NOMO-1 treated with dmso at 0.1 percent for 144 hours (cell line): Measurements from ENCODE around the gene SHC3.

ENCODE experiments used
- DNase-seq: peaks from one replicate; lab custom pipeline; 2025; ENCODE audit not compliant: unreplicated experiment; lab: John Stamatoyannopoulos, UW

SHC3 gene

DNA sequence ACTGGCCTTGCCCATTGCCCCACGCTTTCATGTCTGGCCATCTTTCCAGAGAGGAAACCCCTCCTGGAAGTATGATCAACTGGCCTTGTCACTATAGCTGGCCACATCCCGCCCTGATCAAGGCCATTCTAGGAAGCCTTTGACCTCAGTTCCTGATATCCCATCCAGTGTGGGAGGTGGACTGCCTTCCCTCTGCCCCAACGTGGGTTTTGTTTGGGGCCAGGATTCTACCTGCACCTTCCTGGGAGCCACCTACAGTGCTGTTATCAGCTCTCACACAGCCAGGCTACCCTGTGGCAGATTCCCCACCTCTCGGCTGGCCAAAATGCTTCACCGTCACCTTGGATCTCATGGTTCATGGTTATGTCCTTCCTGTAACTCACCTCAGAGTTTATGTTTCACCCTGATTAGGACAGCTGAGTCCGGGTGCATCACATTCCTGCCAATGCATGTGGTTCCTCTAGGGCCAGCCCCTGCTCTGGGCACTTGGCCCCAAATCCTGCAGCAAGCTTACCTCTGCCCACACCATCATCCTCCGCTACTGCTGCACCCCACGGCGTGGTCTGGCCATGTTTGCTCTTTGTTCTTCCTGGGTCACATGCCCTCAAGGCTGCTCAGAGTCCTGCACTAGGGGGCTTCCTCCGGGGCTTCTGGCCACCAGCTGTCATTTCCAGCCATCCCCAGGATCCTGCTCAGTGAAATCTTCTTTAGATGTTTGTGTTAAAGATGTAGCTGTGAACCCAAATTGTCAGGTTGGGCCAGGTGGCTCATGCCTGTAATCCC lies 211.5 kb downstream of the SHC3 start:
- no peak for DNase-seq

GRCh38 chr9:88965473-88965872 lies 213.1 kb downstream of the SHC3 start:
- DNase-seq = no peak

DNA sequence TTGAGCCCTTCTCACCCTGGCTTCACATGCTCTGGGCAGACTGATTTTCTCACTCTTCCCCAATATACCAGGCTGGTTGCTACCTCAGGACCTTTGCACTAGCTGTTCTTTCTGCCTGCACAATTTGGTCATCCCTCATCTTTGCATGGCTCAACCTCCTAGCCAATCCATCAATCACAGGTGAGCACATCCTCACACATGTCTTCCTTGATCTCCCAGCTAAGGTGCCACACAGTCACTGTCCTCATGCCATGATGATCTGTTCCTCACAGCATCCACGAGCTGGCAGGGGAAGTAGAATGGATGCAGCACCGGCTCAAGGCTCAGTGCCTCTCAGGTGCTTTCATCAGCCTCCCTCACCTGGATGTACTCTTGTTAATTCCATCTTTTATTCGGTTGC lies 218.0 kb downstream of the SHC3 start:
- DNase-seq = no peak

DNA sequence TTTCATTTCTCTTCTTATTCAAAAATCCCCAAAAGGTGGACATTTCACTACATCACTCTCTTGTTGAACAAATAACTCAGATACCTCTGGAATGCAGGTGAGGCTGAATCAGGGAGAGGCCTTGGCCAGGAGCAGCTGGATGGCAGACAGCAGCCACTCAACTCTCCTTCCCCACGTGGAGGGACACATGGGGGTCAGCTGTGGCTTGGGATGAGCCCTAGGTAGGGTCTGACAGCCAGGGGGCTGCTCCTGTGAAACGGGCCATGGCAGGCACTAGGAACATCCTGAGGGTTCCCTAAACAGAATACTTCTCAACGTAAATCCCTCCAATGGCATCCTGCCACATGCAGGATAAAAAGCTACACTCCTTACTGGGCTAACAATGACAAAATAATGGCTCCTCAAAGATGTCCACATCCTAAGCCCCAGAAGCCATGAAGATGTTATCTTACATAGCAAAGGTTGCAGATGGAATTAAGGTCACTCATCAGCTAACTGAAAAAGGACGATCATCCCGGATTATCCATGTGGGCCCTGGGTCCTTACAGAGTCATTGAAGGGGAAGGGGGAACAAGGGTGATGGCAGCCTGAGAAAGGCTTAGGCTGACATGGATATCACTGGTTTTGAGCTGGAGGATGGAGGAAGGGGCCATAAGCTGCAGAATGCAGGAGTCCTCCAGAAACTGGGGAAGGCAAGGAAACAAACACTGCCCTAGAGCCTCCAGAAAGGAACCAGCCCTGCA lies 218.7 kb downstream of the SHC3 start:
- no peak for DNase-seq

DNA sequence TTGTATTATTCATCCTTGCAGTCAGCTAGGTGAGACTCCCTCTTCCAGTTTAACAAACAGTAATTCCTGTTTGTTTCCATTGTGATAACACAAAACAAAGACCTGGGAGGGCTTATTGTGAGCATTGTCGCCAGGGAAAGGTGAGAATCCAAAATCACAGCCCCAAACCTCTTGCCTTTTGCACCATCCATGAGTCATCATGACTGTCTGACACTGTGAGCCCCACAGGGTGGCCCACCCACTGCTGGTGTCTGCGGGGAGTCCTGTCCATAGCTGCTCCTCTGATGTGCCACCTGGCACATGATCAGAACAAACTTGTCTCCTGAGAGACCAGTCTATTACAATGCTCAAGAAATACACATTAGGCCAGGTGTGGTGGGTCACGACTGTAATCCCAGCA lies 221.1 kb downstream of the SHC3 start:
- DNase-seq = no peak
